ENCODE data around the gene OR2AG1.

- TF ChIP-seq, protein P1, sequence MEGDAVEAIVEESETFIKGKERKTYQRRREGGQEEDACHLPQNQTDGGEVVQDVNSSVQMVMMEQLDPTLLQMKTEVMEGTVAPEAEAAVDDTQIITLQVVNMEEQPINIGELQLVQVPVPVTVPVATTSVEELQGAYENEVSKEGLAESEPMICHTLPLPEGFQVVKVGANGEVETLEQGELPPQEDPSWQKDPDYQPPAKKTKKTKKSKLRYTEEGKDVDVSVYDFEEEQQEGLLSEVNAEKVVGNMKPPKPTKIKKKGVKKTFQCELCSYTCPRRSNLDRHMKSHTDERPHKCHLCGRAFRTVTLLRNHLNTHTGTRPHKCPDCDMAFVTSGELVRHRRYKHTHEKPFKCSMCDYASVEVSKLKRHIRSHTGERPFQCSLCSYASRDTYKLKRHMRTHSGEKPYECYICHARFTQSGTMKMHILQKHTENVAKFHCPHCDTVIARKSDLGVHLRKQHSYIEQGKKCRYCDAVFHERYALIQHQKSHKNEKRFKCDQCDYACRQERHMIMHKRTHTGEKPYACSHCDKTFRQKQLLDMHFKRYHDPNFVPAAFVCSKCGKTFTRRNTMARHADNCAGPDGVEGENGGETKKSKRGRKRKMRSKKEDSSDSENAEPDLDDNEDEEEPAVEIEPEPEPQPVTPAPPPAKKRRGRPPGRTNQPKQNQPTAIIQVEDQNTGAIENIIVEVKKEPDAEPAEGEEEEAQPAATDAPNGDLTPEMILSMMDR (IDR thresholded peaks at IDR 0.05) = no peak
- TF ChIP-seq RAD21 (IDR thresholded peaks at IDR 0.05; ENCODE audit: low read length) = no peak
- TF ChIP-seq ELF1 (IDR thresholded peaks at IDR 0.05) = no peak
- no peak for TF ChIP-seq MAX (IDR thresholded peaks at IDR 0.05; ENCODE audit: low read depth)
These were observed 48.2 kb upstream of the OR2AG1 start for GRCh38 chr11:6734616-6735015.
